ENCODE data around the gene WDSUB1.

The WDSUB1 gene

GRCh38 chr2:159217676-159218075, 68.8 kb downstream of the WDSUB1 start:
- peaks cover 23% of the 10 kb centered on the region for H3K36me3 ChIP-seq
- no peaks in the 10 kb centered on the region for H3K27me3 ChIP-seq (ENCODE audit: insufficient read depth, low read depth, severe bottlenecking)
- no peaks in the 10 kb centered on the region for H3K9me3 ChIP-seq (ENCODE audit: severe bottlenecking)
- no peak for TF ChIP-seq CTCF (IDR thresholded peaks at IDR 0.05; ENCODE audit: low read depth, low read length)
- no peak for DNase-seq
- H3K4me3 ChIP-seq (ENCODE audit: low read depth, low read length): no peak overlapping the region
- no peak overlapping the region for H3K27ac ChIP-seq

GRCh38 chr2:159215116-159215515, 71.4 kb downstream of the WDSUB1 start:
- no peak for TF ChIP-seq CTCF (IDR thresholded peaks at IDR 0.05; ENCODE audit: low read depth, low read length)
- Histone ChIP-seq H3K36me3 (peaks cover 14% of the 10 kb centered on the region), H3K27ac (no peak overlapping the region), H3K27me3 (ENCODE audit: insufficient read depth, low read depth, severe bottlenecking) (no peaks in the 10 kb centered on the region), H3K9me3 (ENCODE audit: severe bottlenecking) (no peaks in the 10 kb centered on the region), H3K4me3 (ENCODE audit: low read depth, low read length) (no peak overlapping the region)
- DNase-seq: no peak

DNA sequence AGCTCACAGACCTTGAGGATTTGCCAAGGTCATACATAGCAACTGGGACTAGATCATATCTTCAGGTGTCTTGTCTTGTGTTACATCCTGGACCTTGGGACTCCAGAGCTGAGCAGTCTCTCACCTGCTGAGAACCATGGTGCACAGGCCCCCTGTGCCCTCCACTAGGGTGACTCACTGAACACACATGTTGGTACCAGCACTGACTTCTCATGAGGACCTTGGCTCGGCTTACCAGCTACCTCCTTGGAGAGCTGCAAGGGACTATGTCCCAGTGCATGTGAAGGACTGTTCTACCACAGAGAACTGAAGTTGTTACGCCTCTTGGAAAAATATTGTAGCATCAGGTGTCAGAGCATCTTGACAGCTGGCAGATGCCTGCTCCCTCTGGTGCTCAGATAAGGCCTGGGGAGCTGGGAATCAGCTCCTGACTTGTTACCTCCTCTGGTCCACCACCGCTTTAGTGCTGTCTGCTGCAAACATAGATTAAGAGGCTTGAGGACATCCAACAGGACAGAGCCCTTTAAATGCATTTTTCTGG, 72.1 kb downstream of the WDSUB1 start:
- no peaks in the 10 kb centered on the region for H3K27me3 ChIP-seq (ENCODE audit: insufficient read depth, low read depth, severe bottlenecking)
- peaks cover 9% of the 10 kb centered on the region for H3K36me3 ChIP-seq
- H3K27ac ChIP-seq: no peak overlapping the region
- H3K9me3 ChIP-seq (ENCODE audit: severe bottlenecking): no peaks in the 10 kb centered on the region
- no peak for DNase-seq
- no peak overlapping the region for H3K4me3 ChIP-seq (ENCODE audit: low read depth, low read length)
- no peak for TF ChIP-seq CTCF (IDR thresholded peaks at IDR 0.05; ENCODE audit: low read depth, low read length)

DNA sequence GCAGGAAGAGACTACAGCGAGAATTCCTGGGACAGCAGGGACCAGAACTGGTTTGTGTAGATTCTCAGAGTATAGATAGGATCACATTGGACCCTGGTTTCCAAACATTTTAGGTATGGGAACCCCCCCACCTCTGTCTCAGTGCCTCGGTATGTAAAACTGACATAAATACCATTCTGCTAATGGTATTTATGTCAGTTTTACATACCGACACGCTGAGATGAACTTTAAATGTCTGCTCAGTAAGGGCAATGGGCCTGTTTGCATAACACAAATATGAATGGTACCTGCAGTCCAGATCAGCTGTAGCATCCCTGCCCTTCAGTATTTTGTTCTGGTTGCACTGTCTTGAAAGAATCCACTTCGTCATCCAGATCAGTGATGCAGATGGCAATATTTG, 73.2 kb downstream of the WDSUB1 start:
- TF ChIP-seq CTCF (IDR thresholded peaks at IDR 0.05; ENCODE audit: low read depth, low read length): no peak
- H3K4me3 ChIP-seq (ENCODE audit: low read depth, low read length): no peak overlapping the region
- H3K27ac ChIP-seq: no peak overlapping the region
- peaks cover 5% of the 10 kb centered on the region for H3K36me3 ChIP-seq
- no peak for DNase-seq
- H3K9me3 ChIP-seq (ENCODE audit: severe bottlenecking): no peaks in the 10 kb centered on the region
- H3K27me3 ChIP-seq (ENCODE audit: insufficient read depth, low read depth, severe bottlenecking): no peaks in the 10 kb centered on the region

- no peaks in the 10 kb centered on the region; the same call in 1 of the 2 replicates for H3K36me3 ChIP-seq
- no peaks in the 10 kb centered on the region for H3K27me3 ChIP-seq (ENCODE audit: insufficient read depth, low read depth, severe bottlenecking)
- no peak for TF ChIP-seq CTCF (IDR thresholded peaks at IDR 0.05; ENCODE audit: low read depth, low read length)
- no peak overlapping the region for H3K27ac ChIP-seq
- no peaks in the 10 kb centered on the region for H3K9me3 ChIP-seq (ENCODE audit: severe bottlenecking)
- no peak for DNase-seq
- no peak overlapping the region for H3K4me3 ChIP-seq (ENCODE audit: low read depth, low read length)
Measured at GRCh38 chr2:159211447-159212396, 74.8 kb downstream of the WDSUB1 start.

All from WERI-Rb-1 (cell line).